Left lung (tissue), 10 donors: ENCODE results near the gene HDAC3. TPM values are rescaled to one million over a fixed set of nuclear protein-coding genes. Genes with fewer than 3 reads are reported as not detected.

Experiments
- ATAC-seq: fragments of 200-7000 bp; cut with Tn5 transposase; one replicate; pipeline ENCODE4 v1.9.1; 2020; ENCODE audit warnings: moderate library complexity
- DNase-seq, 4 donors: peaks; one replicate each; pipeline ENCODE4 v3.0.0-alpha.2; 2013 to 2020
- H3K27ac ChIP-seq, 2 donors: fragments of 200-600 bp; sonication (generic) in 1 of 2; one replicate each; pipeline versions ENCODE4 v1.5.0 to v1.8.0; 2020 to 2021
- H3K27me3 ChIP-seq, 2 donors: fragments of 200-600 bp; sonication (generic) in 1 of 2; one replicate each; pipeline versions ENCODE4 v1.5.0 to v1.8.0; 2020 to 2021
- H3K36me3 ChIP-seq, 2 donors: fragments of 200-600 bp; sonication (generic) in 1 of 2; one replicate each; pipeline versions ENCODE4 v1.5.0 to v1.8.0; 2020 to 2021
- H3K4me1 ChIP-seq, 2 donors: fragments of 200-600 bp; one replicate each; pipeline ENCODE4 v1.8.0; 2021
- H3K4me3 ChIP-seq, 2 donors: fragments of 200-600 bp; sonication (generic) in 1 of 2; one replicate each; pipeline versions ENCODE4 v1.5.0 to v1.8.0; 2020 to 2021; ENCODE audit warnings: mild to moderate bottlenecking in 1 of 2
- H3K9me3 ChIP-seq, 2 donors: fragments of 200-600 bp; sonication (generic) in 1 of 2; one replicate each; pipeline versions ENCODE4 v1.5.0 to v1.8.0; 2020 to 2021
- intact Hi-C, 2 donors: fragments of 100-400 bp; cut with DNase I; formaldehyde crosslinking; loops; one replicate each; pipeline versions ENCODE4 v1.11.2 to v1.14.2; 2022
- polyA plus RNA-seq, 6 donors: library from polyadenylated mRNA; unstranded; fragments of 120-200 nt; gene quantifications; one replicate each; pipeline ENCODE4 v1.2.1, GENCODE V29; 2013; ENCODE audit not compliant: insufficient read length in 6 of 6
- total RNA-seq, 2 donors: library from RNA; stranded (reverse); fragmentation: NEBNext Ultra II Directional; extraction: Animal tissue kit (Norgen Biotek cat#: 25700); gene quantifications; one replicate each; pipeline ENCODE4 v1.2.1, GENCODE V29; 2021
- TF ChIP-seq, protein P1 (sequence below), 2 donors: fragments of 200-600 bp; sonication (generic) in 1 of 2; IDR thresholded peaks; one replicate each; pipeline versions ENCODE4 v1.5.0 to v1.8.0; 2021; ENCODE audit warnings: antibody characterized with exemption in 2 of 2
- donor health status: DM: no; HTN: yes; CAD: no.
- donor health status: DM: no; HTN: no; CAD: no.

Gene HDAC3
- total and polyA plus RNA-seq, 8 donors: 41.2 to 120 (median 112) TPM

DNA sequence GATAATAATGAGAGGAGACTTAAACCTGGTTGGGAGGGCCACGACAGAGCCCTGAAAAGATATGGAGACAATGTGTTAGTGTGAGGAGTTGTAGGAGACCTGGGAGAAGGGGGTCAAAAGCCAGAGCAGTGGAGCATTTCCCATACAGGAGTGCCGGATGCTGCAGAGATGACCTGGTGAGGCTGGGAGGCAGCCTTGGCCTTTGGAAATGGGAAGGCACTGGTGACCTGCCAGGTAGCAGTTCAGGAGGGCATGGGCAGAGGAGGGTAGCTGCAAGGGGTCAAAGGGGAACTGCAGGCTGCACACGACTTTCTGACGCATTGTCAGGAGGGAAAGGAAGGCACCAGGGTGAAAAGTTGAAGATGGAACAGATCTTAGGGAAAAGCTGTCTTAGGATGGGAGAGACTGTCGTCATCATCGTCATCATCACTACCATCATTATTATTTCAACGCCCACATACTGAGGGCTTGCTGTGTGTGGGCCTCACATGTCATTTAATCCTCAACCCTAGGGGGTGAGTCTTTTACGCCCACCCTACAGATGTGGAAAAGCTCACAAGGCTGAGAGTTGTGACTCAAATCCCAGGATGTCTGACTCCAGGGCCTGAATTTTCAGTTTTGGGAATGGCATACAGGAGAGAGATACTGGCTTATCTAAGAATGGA is 32.1 kb upstream of the HDAC3 start:
- intact Hi-C loops: no loop called here

DNA sequence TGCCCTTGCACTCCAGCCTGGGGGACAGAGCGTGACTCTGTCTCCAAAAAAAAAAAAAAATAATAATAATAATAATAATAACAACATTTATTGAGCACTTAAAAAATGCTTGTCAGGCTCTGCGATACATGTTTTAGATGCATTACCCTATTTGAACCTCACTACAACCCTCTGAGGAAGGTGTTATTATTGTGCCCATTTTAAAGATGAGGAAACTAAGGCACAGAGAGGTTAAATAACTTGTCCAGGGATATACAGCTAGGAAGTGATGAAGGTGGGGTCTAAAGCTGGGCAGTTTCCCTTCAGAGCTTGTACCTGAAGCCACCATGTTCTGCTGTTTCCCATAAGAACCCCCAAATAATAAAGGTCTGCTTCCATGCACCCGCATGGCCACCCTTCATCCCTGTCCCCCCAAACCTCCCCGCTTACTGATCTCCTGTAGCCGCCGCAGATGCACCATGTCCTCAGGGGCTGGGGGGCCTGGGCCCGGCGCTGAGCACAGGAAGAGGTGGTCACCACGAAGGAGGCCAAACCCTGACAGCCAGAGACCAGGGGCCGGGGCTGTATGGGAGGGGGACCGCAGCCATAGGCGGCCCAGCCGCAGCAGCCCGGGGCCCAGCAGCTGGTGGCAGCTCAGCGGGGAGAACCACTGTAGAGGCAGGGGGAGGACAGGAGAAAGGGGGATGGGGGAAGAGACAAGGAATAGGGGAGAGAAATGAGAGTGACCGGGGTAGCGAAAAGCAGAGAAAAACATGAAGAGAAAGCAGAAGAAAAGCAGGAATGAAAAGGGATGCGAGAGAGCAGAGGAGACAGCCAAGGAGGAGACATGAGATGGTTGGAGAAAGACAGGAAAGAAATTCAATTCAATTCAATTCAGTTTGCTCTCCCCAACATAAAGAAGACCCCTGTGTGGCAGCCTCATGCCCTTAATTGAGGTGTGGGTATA is 29.6 kb upstream of the HDAC3 start:
- Histone ChIP-seq H3K4me3 (no peak overlapping the region), H3K4me1 (peaks cover 3 to 9% of the 10 kb centered on the region in 2 donors), H3K27ac (no peak overlapping the region), H3K36me3 (peaks cover 0 to 70% of the 10 kb centered on the region in 2 donors), H3K9me3 (no peaks in the 10 kb centered on the region), H3K27me3 (no peaks in the 10 kb centered on the region)
- ATAC-seq (no peak), DNase-seq (no peak)
- intact Hi-C loops: no loop called here
- TF ChIP-seq, protein P1, sequence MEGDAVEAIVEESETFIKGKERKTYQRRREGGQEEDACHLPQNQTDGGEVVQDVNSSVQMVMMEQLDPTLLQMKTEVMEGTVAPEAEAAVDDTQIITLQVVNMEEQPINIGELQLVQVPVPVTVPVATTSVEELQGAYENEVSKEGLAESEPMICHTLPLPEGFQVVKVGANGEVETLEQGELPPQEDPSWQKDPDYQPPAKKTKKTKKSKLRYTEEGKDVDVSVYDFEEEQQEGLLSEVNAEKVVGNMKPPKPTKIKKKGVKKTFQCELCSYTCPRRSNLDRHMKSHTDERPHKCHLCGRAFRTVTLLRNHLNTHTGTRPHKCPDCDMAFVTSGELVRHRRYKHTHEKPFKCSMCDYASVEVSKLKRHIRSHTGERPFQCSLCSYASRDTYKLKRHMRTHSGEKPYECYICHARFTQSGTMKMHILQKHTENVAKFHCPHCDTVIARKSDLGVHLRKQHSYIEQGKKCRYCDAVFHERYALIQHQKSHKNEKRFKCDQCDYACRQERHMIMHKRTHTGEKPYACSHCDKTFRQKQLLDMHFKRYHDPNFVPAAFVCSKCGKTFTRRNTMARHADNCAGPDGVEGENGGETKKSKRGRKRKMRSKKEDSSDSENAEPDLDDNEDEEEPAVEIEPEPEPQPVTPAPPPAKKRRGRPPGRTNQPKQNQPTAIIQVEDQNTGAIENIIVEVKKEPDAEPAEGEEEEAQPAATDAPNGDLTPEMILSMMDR (IDR thresholded peaks at IDR 0.05): no peak

More for the DNA sequence above, 32.1 kb upstream of the HDAC3 start:
- Histone ChIP-seq H3K27me3 (no peaks in the 10 kb centered on the region), H3K27ac (no peak overlapping the region), H3K9me3 (no peaks in the 10 kb centered on the region), H3K4me1 (peaks cover 3 to 9% of the 10 kb centered on the region in 2 donors), H3K4me3 (no peak overlapping the region), H3K36me3 (peaks cover 0 to 69% of the 10 kb centered on the region in 2 donors)
- ATAC-seq (no peak), DNase-seq (no peak)
- TF ChIP-seq, protein P1 (IDR thresholded peaks at IDR 0.05): no peak

DNA sequence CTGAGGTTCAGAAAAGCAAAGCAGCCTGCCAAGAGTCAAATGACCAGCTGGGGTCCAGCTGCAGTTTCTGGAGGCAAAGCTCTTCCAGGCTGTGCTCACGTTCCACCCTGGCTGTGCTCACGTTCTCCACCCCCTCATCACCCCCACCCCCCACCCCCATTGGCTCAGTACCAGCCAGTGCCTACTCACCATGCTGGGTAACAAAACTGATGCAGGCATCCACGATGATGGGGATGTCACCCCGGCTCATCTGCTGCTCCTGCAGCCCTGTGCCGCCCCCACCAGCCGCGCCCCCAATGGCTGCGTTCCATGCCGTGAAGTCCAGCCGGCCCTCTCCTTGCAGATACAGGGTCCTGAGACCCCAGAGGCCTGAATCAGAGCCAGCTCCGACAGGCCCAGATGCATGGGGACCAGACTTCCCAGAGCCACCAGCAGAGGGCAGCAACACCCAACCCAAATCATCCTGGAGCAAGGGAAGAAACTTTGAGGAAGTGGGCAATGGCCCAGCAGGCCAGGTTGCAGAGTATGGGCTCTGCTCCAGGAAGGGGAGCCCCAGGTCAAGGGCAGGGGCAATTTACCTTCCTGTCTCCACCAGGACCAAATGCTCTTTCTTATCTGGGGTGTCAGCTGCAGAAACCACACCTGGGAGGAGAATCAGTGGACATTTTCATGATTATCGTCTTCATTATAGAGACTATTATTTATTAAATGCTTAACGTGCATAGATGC is 28.2 kb upstream of the HDAC3 start:
- Histone ChIP-seq H3K27ac (peak overlapping the region in 1 of 2 donors; percentile 14), H3K9me3 (no peaks in the 10 kb centered on the region), H3K4me3 (no peak overlapping the region), H3K4me1 (peaks cover 3 to 9% of the 10 kb centered on the region in 2 donors), H3K36me3 (peaks cover 0 to 59% of the 10 kb centered on the region in 2 donors), H3K27me3 (no peaks in the 10 kb centered on the region)
- DNase-seq (peak; percentile 54 to 92 (median 78)), ATAC-seq (peak; percentile 98)
- intact Hi-C loops: no loop called here
- TF ChIP-seq, protein P1 (IDR thresholded peaks at IDR 0.05): peak; percentile 90 to 95

DNA sequence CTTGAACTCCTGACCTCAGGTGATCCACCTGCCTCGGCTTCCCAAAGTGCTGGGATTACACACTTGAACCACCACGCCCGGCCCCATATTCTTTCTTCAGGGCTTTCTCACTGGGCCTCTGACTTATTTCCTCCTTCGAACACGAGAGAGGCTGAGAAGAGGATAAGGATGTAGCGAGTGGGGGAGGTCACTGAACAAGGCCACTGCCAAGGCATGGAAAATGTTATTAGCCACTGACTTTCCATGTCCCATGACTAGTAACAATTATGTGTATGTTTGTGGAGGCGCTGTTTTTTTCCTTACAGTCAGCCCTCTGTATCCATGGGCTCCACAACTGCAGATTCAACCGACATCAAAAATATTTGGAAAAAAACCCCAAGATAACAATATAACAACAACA is 26.9 kb upstream of the HDAC3 start:
- no peaks in the 10 kb centered on the region for H3K27me3 ChIP-seq
- H3K36me3 ChIP-seq: peaks cover 0 to 58% of the 10 kb centered on the region in 2 donors
- H3K4me3 ChIP-seq: no peak overlapping the region
- DNase-seq: no peak
- no peaks in the 10 kb centered on the region for H3K9me3 ChIP-seq
- peaks cover 3 to 9% of the 10 kb centered on the region in 2 donors for H3K4me1 ChIP-seq
- H3K27ac ChIP-seq: no peak overlapping the region
- TF ChIP-seq, protein P1 (IDR thresholded peaks at IDR 0.05): no peak
- intact Hi-C loops: no loop called here
- no peak for ATAC-seq
